Activated CD4-positive, alpha-beta T cell treated with anti-CD3 and anti-CD28 coated beads, Interleukin-2, amount 10 ng/mL, durations not matched to agents 7 days and 5 days (primary cell): ENCODE results near the gene F2R. TPM values are rescaled to one million over a fixed set of nuclear protein-coding genes. Genes with fewer than 3 reads are reported as not detected.
A peak's percentile ranks its signal among the peaks of the same experiment; 100 is the strongest.
"Not testable (repeated sequence)": the region's sequence is repeated elsewhere in the genome, so short reads cannot be mapped to it uniquely, and the experiment has no call there.

ENCODE experiments used
- CTCF ChIA-PET: fragments of 350-600 bp; sonication (Branson Sonifier 250); formaldehyde crosslinking; loops from one replicate; lab custom pipeline; 2021; ENCODE audit warnings: antibody characterized with exemption; lab: Charles Lee
- POLR2A ChIA-PET: fragments of 350-600 bp; sonication (Branson Sonifier 250); formaldehyde crosslinking; loops from one replicate; lab custom pipeline; 2021; ENCODE audit warnings: antibody characterized with exemption; lab: Charles Lee
- DNase-seq: peaks from one replicate; pipeline ENCODE4 v3.0.0-alpha.2; 2020
- H3K27ac Mint-ChIP-seq: one replicate; pipeline ENCODE4 v1.8.0; 2021; ENCODE audit warnings: mild to moderate bottlenecking, moderate library complexity, mixed read lengths
- H3K27me3 Mint-ChIP-seq: one replicate; pipeline ENCODE4 v1.8.0; 2021; ENCODE audit warnings: mixed read lengths
- H3K36me3 Mint-ChIP-seq: one replicate; pipeline ENCODE4 v1.8.0; 2021; ENCODE audit warnings: low read depth, mixed read lengths
- H3K4me1 Mint-ChIP-seq: one replicate; pipeline ENCODE4 v1.8.0; 2021; ENCODE audit warnings: mixed read lengths
- H3K4me3 Mint-ChIP-seq: one replicate; pipeline ENCODE4 v1.8.0; 2021; ENCODE audit warnings: mild to moderate bottlenecking, moderate library complexity, mixed read lengths
- H3K9me3 Mint-ChIP-seq: one replicate; pipeline ENCODE4 v1.8.0; 2021; ENCODE audit warnings: mixed read lengths
- total RNA-seq, 2 experiments: library from RNA; stranded (reverse); gene quantifications; one replicate each; pipeline ENCODE4 v1.2.3, GENCODE V29; 2021

F2R gene
- total RNA-seq, 2 experiments from 2014 or later, result 5.9 to 7.3 TPM

- ChIA-PET POLR2A (no interaction called here), CTCF (interaction anchor here (2.0 kb wide), 1 partner anchor 45 kb away, joined by 6 read pairs; no protein-coding TSS in a partner anchor)
- peaks cover 22% of the 10 kb centered on the region for H3K36me3 Mint-ChIP-seq
- no peak overlapping the region for H3K27ac Mint-ChIP-seq
- H3K9me3 Mint-ChIP-seq, result peaks cover 19% of the 10 kb centered on the region
- no peaks in the 10 kb centered on the region for H3K4me1 Mint-ChIP-seq
- H3K27me3 Mint-ChIP-seq, result no peaks in the 10 kb centered on the region
- DNase-seq, result no peak
- H3K4me3 Mint-ChIP-seq, result no peak overlapping the region
Observed at GRCh38 chr5:76729373-76730290, 13.7 kb downstream of the F2R start.

DNA sequence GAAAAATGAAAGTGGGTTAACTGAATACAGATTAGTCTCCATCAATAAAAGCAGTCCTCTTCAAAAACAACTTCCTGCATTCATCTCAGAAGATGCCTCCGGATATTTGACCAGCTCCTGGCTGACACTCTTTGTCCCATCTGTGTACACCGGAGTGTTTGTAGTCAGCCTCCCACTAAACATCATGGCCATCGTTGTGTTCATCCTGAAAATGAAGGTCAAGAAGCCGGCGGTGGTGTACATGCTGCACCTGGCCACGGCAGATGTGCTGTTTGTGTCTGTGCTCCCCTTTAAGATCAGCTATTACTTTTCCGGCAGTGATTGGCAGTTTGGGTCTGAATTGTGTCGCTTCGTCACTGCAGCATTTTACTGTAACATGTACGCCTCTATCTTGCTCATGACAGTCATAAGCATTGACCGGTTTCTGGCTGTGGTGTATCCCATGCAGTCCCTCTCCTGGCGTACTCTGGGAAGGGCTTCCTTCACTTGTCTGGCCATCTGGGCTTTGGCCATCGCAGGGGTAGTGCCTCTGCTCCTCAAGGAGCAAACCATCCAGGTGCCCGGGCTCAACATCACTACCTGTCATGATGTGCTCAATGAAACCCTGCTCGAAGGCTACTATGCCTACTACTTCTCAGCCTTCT is 16.6 kb downstream of the F2R start:
- DNase-seq, result no peak
- H3K36me3 Mint-ChIP-seq, result peaks cover 22% of the 10 kb centered on the region
- H3K4me3 Mint-ChIP-seq, result peak overlapping the region; percentile 0
- CTCF ChIA-PET, result interaction anchor here (1.2 to 1.5 kb wide), 2 partner anchors 11 to 17 kb away, joined by 4 to 5 read pairs; no protein-coding TSS in a partner anchor
- POLR2A ChIA-PET, result no interaction called here
- H3K4me1 Mint-ChIP-seq, result peaks cover 11% of the 10 kb centered on the region
- H3K27me3 Mint-ChIP-seq, result no peaks in the 10 kb centered on the region
- peaks cover 19% of the 10 kb centered on the region for H3K9me3 Mint-ChIP-seq
- peak overlapping the region; percentile 34 for H3K27ac Mint-ChIP-seq

GRCh38 chr5:76733049-76733417 is 17.1 kb downstream of the F2R start:
- CTCF ChIA-PET, result interaction anchor here (1.2 to 1.5 kb wide), 2 partner anchors 11 to 18 kb away, joined by 4 to 5 read pairs; no protein-coding TSS in a partner anchor
- Mint-ChIP-seq H3K4me3 (peak overlapping the region; percentile 0), H3K27me3 (no peaks in the 10 kb centered on the region), H3K9me3 (peaks cover 19% of the 10 kb centered on the region), H3K36me3 (peaks cover 22% of the 10 kb centered on the region), H3K27ac (peak overlapping the region; percentile 34), H3K4me1 (peaks cover 16% of the 10 kb centered on the region)
- peak; percentile 25 for DNase-seq
- POLR2A ChIA-PET, result no interaction called here

- no peak overlapping the region for H3K27ac Mint-ChIP-seq
Observed at GRCh38 chr5:76735762-76736545, 20.0 kb downstream of the F2R start.

DNA sequence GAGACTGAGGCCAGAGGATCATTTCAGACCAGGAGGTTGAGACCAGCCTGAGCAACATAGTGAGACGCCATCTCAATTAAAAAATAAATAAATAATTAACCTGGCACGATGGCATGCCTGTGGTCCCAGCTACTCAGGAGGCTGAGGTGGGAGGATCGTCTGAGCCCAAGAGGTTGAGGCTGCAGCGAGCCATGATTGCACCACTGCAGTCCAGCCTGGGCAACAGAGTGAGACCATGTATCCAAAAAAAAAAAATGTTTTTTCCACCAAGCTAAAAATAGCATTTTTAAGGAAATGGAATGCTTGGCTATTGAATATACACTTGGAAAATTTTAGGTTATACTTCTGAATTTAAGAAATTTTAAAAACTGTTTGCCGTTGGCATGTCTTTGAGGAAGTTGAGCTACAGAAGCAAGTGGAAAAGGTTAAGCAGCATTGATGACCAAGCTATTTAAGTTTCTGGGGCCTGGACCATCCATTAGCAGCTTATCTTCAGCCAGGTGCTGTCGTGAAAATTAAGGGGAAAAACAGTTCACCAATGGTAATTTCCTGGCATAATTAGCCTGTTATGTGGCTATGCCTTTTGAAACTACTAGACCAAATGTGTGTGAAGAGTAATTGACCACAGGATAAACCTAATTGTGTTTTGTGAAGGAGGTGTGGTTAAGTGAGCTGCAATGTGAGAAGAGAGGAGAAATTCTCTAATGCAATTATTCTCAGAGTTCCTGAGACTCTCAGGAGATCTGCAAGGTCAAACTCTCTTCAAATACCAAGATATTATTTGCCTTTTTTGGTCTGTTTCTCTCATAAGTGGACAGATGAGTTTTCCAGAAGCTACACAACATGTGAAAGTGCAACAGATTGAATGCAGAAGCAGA is 21.0 kb downstream of the F2R start:
- Mint-ChIP-seq H3K9me3 (no peaks in the 10 kb centered on the region), H3K36me3 (no peaks in the 10 kb centered on the region), H3K27ac (no peak overlapping the region), H3K4me3 (no peak overlapping the region), H3K27me3 (no peaks in the 10 kb centered on the region), H3K4me1 (peaks cover 47% of the 10 kb centered on the region)
- CTCF ChIA-PET, result interaction anchor here (0.7 to 2.6 kb wide), 6 partner anchors 20 to 499 kb away, joined by 3 to 10 read pairs (median 3); no protein-coding TSS in a partner anchor
- POLR2A ChIA-PET, result interaction anchor here (0.6 to 0.7 kb wide), 2 partner anchors 13 to 293 kb away, joined by 4 read pairs; partner anchors contain the start of gene AGGF1
- no peak for DNase-seq

More at GRCh38 chr5:76735762-76736545, 20.0 kb downstream of the F2R start:
- H3K36me3 Mint-ChIP-seq, result peaks cover under 1% of the 10 kb centered on the region
- H3K4me3 Mint-ChIP-seq, result no peak overlapping the region
- CTCF ChIA-PET, result interaction anchor here (1.1 to 2.6 kb wide), 3 partner anchors 9 to 47 kb away, joined by 3 to 10 read pairs (median 5); no protein-coding TSS in a partner anchor
- H3K4me1 Mint-ChIP-seq, result peaks cover 40% of the 10 kb centered on the region
- POLR2A ChIA-PET, result interaction anchor here (0.6 kb wide), 1 partner anchor 12 kb away, joined by 5 read pairs; no protein-coding TSS in a partner anchor
- DNase-seq, result no peak
- no peaks in the 10 kb centered on the region for H3K27me3 Mint-ChIP-seq
- no peaks in the 10 kb centered on the region for H3K9me3 Mint-ChIP-seq

- H3K27me3 Mint-ChIP-seq, result no peaks in the 10 kb centered on the region
- POLR2A ChIA-PET, result no interaction called here
- H3K36me3 Mint-ChIP-seq, result no peaks in the 10 kb centered on the region
- H3K4me1 Mint-ChIP-seq, result peaks cover 47% of the 10 kb centered on the region
- no peak overlapping the region for H3K4me3 Mint-ChIP-seq
- H3K27ac Mint-ChIP-seq, result peak overlapping the region; percentile 83
- CTCF ChIA-PET, result interaction anchor here (1.0 to 2.6 kb wide), 3 partner anchors 21 to 37 kb away, joined by 3 to 10 read pairs (median 3); no protein-coding TSS in a partner anchor
- no peak for DNase-seq
- no peaks in the 10 kb centered on the region for H3K9me3 Mint-ChIP-seq
Observed at GRCh38 chr5:76737846-76738245, 21.9 kb downstream of the F2R start.

- not testable (repeated sequence) for H3K36me3 Mint-ChIP-seq, H3K27me3 Mint-ChIP-seq, H3K9me3 Mint-ChIP-seq, DNase-seq, H3K4me3 Mint-ChIP-seq, H3K27ac Mint-ChIP-seq
- peaks cover 41% of the 10 kb centered on the region for H3K4me1 Mint-ChIP-seq
- POLR2A ChIA-PET, result interaction anchor here (0.6 kb wide), 1 partner anchor 32 kb away, joined by 7 read pairs; no protein-coding TSS in a partner anchor
- CTCF ChIA-PET, result interaction anchor here (1.1 kb wide), 1 partner anchor 48 kb away, joined by 3 read pairs; no protein-coding TSS in a partner anchor
Observed at GRCh38 chr5:76741506-76741905, 25.6 kb downstream of the F2R start.

- POLR2A ChIA-PET, result no interaction called here
- Mint-ChIP-seq H3K36me3 (no peaks in the 10 kb centered on the region), H3K27ac (no peak overlapping the region), H3K27me3 (peaks cover 3% of the 10 kb centered on the region), H3K4me3 (no peak overlapping the region), H3K9me3 (no peaks in the 10 kb centered on the region), H3K4me1 (peaks cover 35% of the 10 kb centered on the region)
- CTCF ChIA-PET, result interaction anchor here (1.0 kb wide), 2 partner anchors 21 to 32 kb away, joined by 3 to 5 read pairs; no protein-coding TSS in a partner anchor
- DNase-seq, result no peak
Observed at GRCh38 chr5:76742583-76742982, 26.7 kb downstream of the F2R start.

DNA sequence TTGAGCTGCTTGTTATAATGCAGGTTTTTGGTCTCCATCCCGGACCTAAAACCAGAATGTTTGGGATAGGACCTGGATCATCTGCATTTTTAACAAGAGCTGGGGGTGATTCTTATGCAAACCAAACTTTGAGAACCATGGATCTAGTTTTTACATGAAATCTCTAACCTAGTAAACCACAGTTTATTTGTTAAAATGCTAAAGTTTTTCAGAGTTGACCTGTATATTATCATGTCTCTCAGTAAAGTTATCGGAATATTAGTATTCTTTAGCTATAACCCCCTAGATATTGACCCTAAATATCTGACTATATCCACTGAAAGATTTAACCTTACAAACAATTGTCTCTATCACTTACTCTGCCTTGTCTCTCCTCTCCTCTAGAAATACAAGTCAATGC is 28.7 kb downstream of the F2R start:
- Mint-ChIP-seq H3K4me3 (no peak overlapping the region), H3K9me3 (no peaks in the 10 kb centered on the region), H3K27me3 (peaks cover 8% of the 10 kb centered on the region), H3K36me3 (no peaks in the 10 kb centered on the region), H3K27ac (no peak overlapping the region), H3K4me1 (peaks cover 18% of the 10 kb centered on the region)
- ChIA-PET CTCF (interaction anchor here (0.6 to 1.4 kb wide), 7 partner anchors 9 to 1369 kb away, joined by 3 to 6 read pairs (median 3); no protein-coding TSS in a partner anchor), POLR2A (no interaction called here)
- DNase-seq, result no peak

DNA sequence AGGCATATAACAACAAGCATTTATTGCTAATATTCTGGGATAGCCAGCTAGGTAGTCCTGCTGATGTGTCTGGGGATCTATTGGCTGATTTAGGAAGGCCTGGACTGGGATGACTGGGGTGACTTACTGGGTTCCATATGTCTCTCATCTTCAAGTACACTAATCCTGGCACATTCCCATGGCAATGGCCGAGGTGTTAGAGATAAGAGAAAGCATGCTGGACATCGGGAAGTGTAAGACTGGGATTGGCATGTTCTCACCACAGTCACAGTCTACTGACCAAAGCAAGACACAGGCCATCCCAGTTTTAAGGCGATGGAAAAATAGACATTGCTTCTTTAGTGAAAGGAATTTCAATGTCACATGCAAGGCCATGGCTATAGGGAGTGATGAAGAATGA is 29.7 kb downstream of the F2R start:
- ChIA-PET CTCF (interaction anchor here (1.4 kb wide), 1 partner anchor 10 kb away, joined by 5 read pairs; no protein-coding TSS in a partner anchor), POLR2A (no interaction called here)
- no peak overlapping the region for H3K4me3 Mint-ChIP-seq
- H3K27ac Mint-ChIP-seq, result no peak overlapping the region
- H3K4me1 Mint-ChIP-seq, result peaks cover 13% of the 10 kb centered on the region
- no peaks in the 10 kb centered on the region for H3K36me3 Mint-ChIP-seq
- no peaks in the 10 kb centered on the region for H3K9me3 Mint-ChIP-seq
- peaks cover 13% of the 10 kb centered on the region for H3K27me3 Mint-ChIP-seq
- no peak for DNase-seq

DNA sequence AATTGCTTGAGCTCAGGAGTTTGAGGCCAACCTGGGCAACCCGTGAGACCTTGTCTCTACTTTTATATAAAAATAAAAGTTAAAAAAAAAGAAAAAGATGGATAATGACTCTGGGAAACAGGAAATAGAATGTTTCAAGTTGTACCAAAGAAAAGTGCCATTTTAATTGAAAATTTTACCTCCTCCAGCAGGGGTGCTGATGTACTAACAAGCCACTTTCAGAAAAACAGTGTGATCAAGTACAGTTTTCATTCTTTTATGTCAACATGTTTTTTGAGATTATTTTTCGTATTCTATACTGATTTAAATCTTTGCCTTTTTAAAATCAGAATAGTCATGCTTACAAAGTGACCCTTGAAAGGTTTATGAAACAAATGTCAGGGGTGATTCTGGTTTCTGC is 30.8 kb downstream of the F2R start:
- DNase-seq, result no peak
- Mint-ChIP-seq H3K36me3 (no peaks in the 10 kb centered on the region), H3K27me3 (peaks cover 13% of the 10 kb centered on the region), H3K4me3 (no peak overlapping the region), H3K27ac (no peak overlapping the region), H3K9me3 (no peaks in the 10 kb centered on the region), H3K4me1 (peaks cover 4% of the 10 kb centered on the region)
- ChIA-PET CTCF (interaction anchor here (1.3 kb wide), 1 partner anchor 9 kb away, joined by 3 read pairs; no protein-coding TSS in a partner anchor), POLR2A (no interaction called here)
